H1 (cell line): Measurements from ENCODE around the gene VSTM2L. TPM values are rescaled to one million over a fixed set of nuclear protein-coding genes. Genes with fewer than 3 reads are reported as not detected.

ENCODE experiments used
- CTCF ChIA-PET: fragments of 300-600 bp; sonication (Branson Sonifier 250); formaldehyde crosslinking; loops from one replicate; lab custom pipeline; 2021; ENCODE audit not compliant: partially characterized antibody; lab: Charles Lee
- POLR2A ChIA-PET: fragments of 300-600 bp; sonication (Branson Sonifier 250); formaldehyde crosslinking; loops from one replicate; lab custom pipeline; 2021; ENCODE audit warnings: inconsistent platforms; ENCODE audit not compliant: partially characterized antibody; lab: Charles Lee
- DNase-seq, 2 experiments: peaks; one replicate each; pipeline versions ENCODE4 v3.0.0 to v3.0.0-alpha.2; 2010 to 2022; ENCODE audit warnings: low spot score in 2 of 2, low read depth in 1 of 2, mixed read lengths in 1 of 2
- FAIRE-seq: peaks from 2 replicates; lab custom pipeline; 2011; peaks lifted over from hg19 to GRCh38; lab: Jason Lieb, UNC
- H2AFZ ChIP-seq: 2 replicates; pipeline ENCODE4 v1.8.1; 2012; ENCODE audit warnings: low read length, inconsistent platforms
- H2AK5ac ChIP-seq: 2 replicates; pipeline ENCODE4 v1.6.1; 2013; ENCODE audit warnings: low read depth, low read length
- H2BK120ac ChIP-seq: replicated peaks from 2 replicates; pipeline ENCODE3; 2013; ENCODE audit warnings: low read depth, low read length, inconsistent platforms
- H2BK12ac ChIP-seq: 2 replicates; pipeline ENCODE4 v1.6.1; 2013; ENCODE audit warnings: low read depth, low read length
- H2BK15ac ChIP-seq: 2 replicates; pipeline ENCODE4 v1.6.1; 2013; ENCODE audit warnings: low read length
- H2BK20ac ChIP-seq: 2 replicates; pipeline ENCODE4 v1.6.1; 2013; ENCODE audit warnings: low read length
- H2BK5ac ChIP-seq: 2 replicates; pipeline ENCODE4 v1.6.1; 2013; ENCODE audit warnings: low read depth, low read length
- H3K14ac ChIP-seq: 2 replicates; pipeline ENCODE4 v1.6.1; 2013; ENCODE audit warnings: inconsistent platforms; ENCODE audit not compliant: insufficient read length
- H3K18ac ChIP-seq: 2 replicates; pipeline ENCODE4 v1.6.1; 2013; ENCODE audit warnings: low read length; ENCODE audit errors: extremely low read depth
- H3K23ac ChIP-seq: 2 replicates; pipeline ENCODE4 v1.6.1; 2013; ENCODE audit warnings: inconsistent platforms; ENCODE audit not compliant: insufficient read length
- H3K23me2 ChIP-seq: 2 replicates; pipeline ENCODE4 v1.6.1; 2013; ENCODE audit warnings: low read depth, low read length
- H3K27ac ChIP-seq: 2 replicates; pipeline ENCODE4 v1.6.1; 2011; ENCODE audit warnings: low read depth, low read length, inconsistent platforms
- H3K27me3 ChIP-seq, 4 experiments: replicated peaks in 1 of 4; 1 replicate in 1 of 4; 2 replicates in 3 of 4; pipeline versions ENCODE4 v1.6.1 to v1.8.1; 2011 to 2013; ENCODE audit warnings: low read length in 3 of 4, mild to moderate bottlenecking in 3 of 4, inconsistent platforms in 2 of 4, mixed read lengths in 2 of 4, moderate library complexity in 1 of 4; ENCODE audit not compliant: control insufficient read depth in 3 of 4, insufficient read depth in 3 of 4; ENCODE audit errors: extremely low read depth in 1 of 4
- H3K36me3 ChIP-seq, 4 experiments: 2 replicates each; pipeline versions ENCODE4 v1.6.1 to v1.8.1; 2011 to 2013; ENCODE audit warnings: mild to moderate bottlenecking in 4 of 4, low read length in 3 of 4, moderate library complexity in 2 of 4, control low read depth in 1 of 4, inconsistent platforms in 1 of 4; ENCODE audit not compliant: insufficient read depth in 4 of 4, control insufficient read depth in 2 of 4
- H3K4ac ChIP-seq: replicated peaks from 2 replicates; pipeline ENCODE3; 2013; ENCODE audit warnings: low read length, low read depth, mixed read lengths, inconsistent platforms; ENCODE audit not compliant: insufficient read length
- H3K4me1 ChIP-seq, 4 experiments: replicated peaks in 1 of 4; 1 replicate in 1 of 4; 2 replicates in 3 of 4; pipeline versions ENCODE4 v1.6.1 to v1.8.1; 2011 to 2013; ENCODE audit warnings: low read length in 3 of 4, inconsistent platforms in 2 of 4, mixed read lengths in 1 of 4; ENCODE audit not compliant: insufficient read depth in 4 of 4, control insufficient read depth in 3 of 4
- H3K4me2 ChIP-seq, 2 experiments: 2 replicates each; pipeline versions ENCODE4 v1.6.1 to v1.8.1; 2011 to 2013; ENCODE audit warnings: low read depth in 2 of 2, low read length in 2 of 2, control low read depth in 1 of 2, inconsistent platforms in 1 of 2, mild to moderate bottlenecking in 1 of 2; ENCODE audit not compliant: insufficient read depth in 1 of 2
- H3K4me3 ChIP-seq, 4 experiments: fragments of 200-600, 300-600 bp in 1 of 4; sonication (generic), shearing (Covaris generic), sonication (Bioruptor Twin) in 1 of 4; 2 replicates each; pipeline versions ENCODE4 v1.5.1 to v1.8.1; 2011 to 2016; ENCODE audit warnings: low read length in 4 of 4, low read depth in 3 of 4, control low read depth in 2 of 4, inconsistent platforms in 2 of 4, mild to moderate bottlenecking in 2 of 4, mixed read lengths in 1 of 4, moderate library complexity in 1 of 4; ENCODE audit not compliant: insufficient read depth in 2 of 4; ENCODE audit errors: extremely low read depth in 1 of 4
- H3K56ac ChIP-seq: replicated peaks from 2 replicates; pipeline ENCODE3; 2013; ENCODE audit warnings: low read depth, mild to moderate bottlenecking, mixed read lengths, low read length, inconsistent platforms; ENCODE audit not compliant: insufficient read length
- H3K79me1 ChIP-seq: 2 replicates; pipeline ENCODE4 v1.6.1; 2013; ENCODE audit warnings: low read depth, low read length, control low read depth
- H3K79me2 ChIP-seq, 2 experiments: 2 replicates each; pipeline versions ENCODE4 v1.6.1 to v1.8.1; 2012 to 2013; ENCODE audit warnings: low read length in 2 of 2, mild to moderate bottlenecking in 2 of 2, inconsistent platforms in 1 of 2; ENCODE audit not compliant: insufficient read depth in 2 of 2, control insufficient read depth in 1 of 2
- H3K9ac ChIP-seq, 4 experiments: replicated peaks in 1 of 4; 1 replicate in 1 of 4; 2 replicates in 3 of 4; pipeline versions ENCODE4 v1.6.1 to v1.8.1; 2011 to 2013; ENCODE audit warnings: low read depth in 3 of 4, low read length in 3 of 4, control low read depth in 2 of 4, mild to moderate bottlenecking in 2 of 4, moderate library complexity in 2 of 4, inconsistent platforms in 1 of 4; ENCODE audit errors: extremely low read depth in 1 of 4
- H3K9me3 ChIP-seq, 2 experiments: 2 replicates each; pipeline versions ENCODE4 v1.6.1 to v1.8.1; 2012 to 2013; ENCODE audit warnings: mild to moderate bottlenecking in 2 of 2, moderate library complexity in 2 of 2, control low read depth in 1 of 2, inconsistent platforms in 1 of 2, low read depth in 1 of 2, low read length in 1 of 2, mixed read lengths in 1 of 2; ENCODE audit not compliant: insufficient read depth in 2 of 2
- H4K20me1 ChIP-seq, 2 experiments: replicated peaks in 1 of 2; 2 replicates each; pipeline versions ENCODE3 to v1.8.1; 2011 to 2013; ENCODE audit warnings: inconsistent platforms in 2 of 2, low read length in 2 of 2, mild to moderate bottlenecking in 1 of 2; ENCODE audit not compliant: insufficient read depth in 2 of 2, control insufficient read depth in 1 of 2
- H4K5ac ChIP-seq: 2 replicates; pipeline ENCODE4 v1.6.1; 2013; ENCODE audit warnings: low read length, low read depth, mixed read lengths, inconsistent platforms; ENCODE audit not compliant: insufficient read length
- H4K8ac ChIP-seq: 2 replicates; pipeline ENCODE4 v1.8.0; 2013; ENCODE audit warnings: mild to moderate bottlenecking, moderate library complexity, low read length, inconsistent platforms; ENCODE audit not compliant: insufficient read depth; ENCODE audit errors: extremely low read depth
- H4K91ac ChIP-seq: replicated peaks from 2 replicates; pipeline ENCODE3; 2013; ENCODE audit warnings: low read length, mixed read lengths, inconsistent platforms; ENCODE audit not compliant: insufficient read length
- ASH2L ChIP-seq: fragments of 200-600, 300-600 bp; sonication (generic); IDR thresholded peaks from one replicate; pipeline ENCODE4 v1.7.1; 2017; ENCODE audit warnings: low read length
- CHD1 ChIP-seq: IDR thresholded peaks from 2 replicates; pipeline ENCODE4 v1.6.1; 2012; ENCODE audit warnings: low read depth, low read length, improper control_type of control experiment
- CREB1 ChIP-seq: IDR thresholded peaks from 2 replicates; pipeline ENCODE4 v1.6.1; 2012; ENCODE audit warnings: inconsistent platforms
- HDAC2 ChIP-seq, 2 experiments: fragments of 300-600 bp in 1 of 2; sonication (generic) in 1 of 2; IDR thresholded peaks; 2 replicates each; pipeline ENCODE4 v1.6.1; 2011 to 2012; ENCODE audit warnings: low read depth in 2 of 2, low read length in 2 of 2, mild to moderate bottlenecking in 2 of 2, moderate library complexity in 2 of 2, borderline replicate concordance in 1 of 2, inconsistent platforms in 1 of 2
- ZNF274 ChIP-seq: IDR thresholded peaks from 2 replicates; pipeline ENCODE4 v1.7.0; 2012; ENCODE audit warnings: low read length, borderline replicate concordance; ENCODE audit errors: extremely low read depth
- WGBS, 2 experiments: shearing (Covaris generic) in 1 of 2; methylation state at CpG; one replicate each; pipeline versions ENCODE4 v1.1.6 to v1.1.7; 2013 to 2015; ENCODE audit warnings: low lambda C conversion rate in 2 of 2, mixed read lengths in 2 of 2, inconsistent platforms in 1 of 2, low coverage in 1 of 2, missing lambda C conversion rate in 1 of 2; ENCODE audit not compliant: insufficient replicate concordance in 2 of 2, insufficient coverage in 1 of 2, insufficient read length in 1 of 2; ENCODE audit errors: extremely low coverage in 1 of 2, missing lambda C conversion rate in 1 of 2; 5-methylcytosine and 5-hydroxymethylcytosine counted together
- polyA plus RNA-seq, 7 experiments: library from polyadenylated mRNA; depleted of rRNA in 3 of 7; stranded (reverse) in 5 of 7; unstranded in 2 of 7; fragments of >200 nt in 5 of 7; fragments of 200-250 nt in 2 of 7; gene quantifications; 1 replicate in 5 of 7; 2 replicates in 1 of 7; 4 replicates in 1 of 7; pipeline versions ENCODE4 v1.2.1 to v1.2.3, GENCODE V29; 2011 to 2013; ENCODE audit warnings: missing spikeins in 2 of 7, mixed read lengths in 2 of 7
- total RNA-seq: library from RNA; stranded (reverse); fragmentation: NEBNext Ultra II Directional; extraction: Animal tissue kit (Norgen Biotek cat#: 25700); gene quantifications from 2 replicates; pipeline ENCODE4 v1.2.1, GENCODE V29; 2021

Gene VSTM2L
- total and polyA plus RNA-seq, 2 of the 8 experiments (the other 6 are each of a cell fraction or from before 2014, with no cell fraction given) = 1.3 to 3.2 TPM

GRCh38 chr20:37938954-37939353 is 36.0 kb downstream of the VSTM2L start:
- no peak overlapping the region for H3K4me3 ChIP-seq
- H4K5ac ChIP-seq = no peak overlapping the region
- H2AK5ac ChIP-seq = no peak overlapping the region
- no peak overlapping the region for H4K91ac ChIP-seq
- ChIA-PET CTCF (interaction anchor here (0.7 to 1.9 kb wide), 4 partner anchors 18 to 41 kb away, joined by 3 to 6 read pairs (median 3); no protein-coding TSS in a partner anchor), POLR2A (interaction anchor here (1.7 kb wide), 1 partner anchor 15 kb away, joined by 4 read pairs; no protein-coding TSS in a partner anchor)
- H2BK120ac ChIP-seq = no peak overlapping the region
- TF ChIP-seq CHD1 = no peak
- no peak for TF ChIP-seq HDAC2 (IDR thresholded peaks at IDR 0.05; ENCODE audit: borderline replicate concordance in 1 of 2, low read depth in 2 of 2, low read length in 2 of 2)
- no peak for TF ChIP-seq ASH2L
- TF ChIP-seq ZNF274 = no peak
- no peak for TF ChIP-seq CREB1
- 0 out of 7 replicates have a peak, but pooled peaks cover 0 to 4% (median 1%) of the 10 kb centered on the region in 4 experiments for H3K4me1 ChIP-seq
- WGBS, 2 experiments = 93% methylated on average over 9 of the region's 9 CpGs; no CpG with 5 or more reads in 1 of the 2 experiments
- no peak overlapping the region for H3K9ac ChIP-seq
- no peak overlapping the region for H3K27ac ChIP-seq
- no peak overlapping the region for H3K4me2 ChIP-seq
- no peaks in the 10 kb centered on the region for H3K79me2 ChIP-seq
- H2BK20ac ChIP-seq = no peak overlapping the region
- FAIRE-seq (no peak), DNase-seq (no peak)
- no peak overlapping the region for H2BK15ac ChIP-seq
- H3K23me2 ChIP-seq = no peaks in the 10 kb centered on the region
- no peak overlapping the region for H4K8ac ChIP-seq
- no peak overlapping the region for H2AFZ ChIP-seq
- H4K20me1 ChIP-seq = peaks cover 0 to 1% of the 10 kb centered on the region in 2 experiments
- no peaks in the 10 kb centered on the region for H3K36me3 ChIP-seq
- no peak overlapping the region for H2BK12ac ChIP-seq
- no peak overlapping the region for H2BK5ac ChIP-seq
- no peak overlapping the region for H3K18ac ChIP-seq
- H3K14ac ChIP-seq = no peak overlapping the region
- no peak overlapping the region for H3K4ac ChIP-seq
- H3K56ac ChIP-seq = no peak overlapping the region
- no peaks in the 10 kb centered on the region for H3K9me3 ChIP-seq
- no peaks in the 10 kb centered on the region for H3K27me3 ChIP-seq
- no peak overlapping the region for H3K23ac ChIP-seq
- no peaks in the 10 kb centered on the region for H3K79me1 ChIP-seq
